Neural progenitor cell (in vitro differentiated cells): ENCODE results near the gene DLG4.

Source experiments
- EZH2 ChIP-seq: fragments of 200-600 bp; sonication (generic); IDR thresholded peaks from 2 replicates; pipeline ENCODE4 v1.6.1; 2017; ENCODE audit warnings: antibody characterized with exemption, mild to moderate bottlenecking, moderate library complexity
- TF ChIP-seq, protein P1 (sequence below): fragments of 200-600 bp; sonication (generic); IDR thresholded peaks from 2 replicates; pipeline ENCODE4 v1.5.1; 2017; ENCODE audit warnings: antibody characterized with exemption, mild to moderate bottlenecking

DNA sequence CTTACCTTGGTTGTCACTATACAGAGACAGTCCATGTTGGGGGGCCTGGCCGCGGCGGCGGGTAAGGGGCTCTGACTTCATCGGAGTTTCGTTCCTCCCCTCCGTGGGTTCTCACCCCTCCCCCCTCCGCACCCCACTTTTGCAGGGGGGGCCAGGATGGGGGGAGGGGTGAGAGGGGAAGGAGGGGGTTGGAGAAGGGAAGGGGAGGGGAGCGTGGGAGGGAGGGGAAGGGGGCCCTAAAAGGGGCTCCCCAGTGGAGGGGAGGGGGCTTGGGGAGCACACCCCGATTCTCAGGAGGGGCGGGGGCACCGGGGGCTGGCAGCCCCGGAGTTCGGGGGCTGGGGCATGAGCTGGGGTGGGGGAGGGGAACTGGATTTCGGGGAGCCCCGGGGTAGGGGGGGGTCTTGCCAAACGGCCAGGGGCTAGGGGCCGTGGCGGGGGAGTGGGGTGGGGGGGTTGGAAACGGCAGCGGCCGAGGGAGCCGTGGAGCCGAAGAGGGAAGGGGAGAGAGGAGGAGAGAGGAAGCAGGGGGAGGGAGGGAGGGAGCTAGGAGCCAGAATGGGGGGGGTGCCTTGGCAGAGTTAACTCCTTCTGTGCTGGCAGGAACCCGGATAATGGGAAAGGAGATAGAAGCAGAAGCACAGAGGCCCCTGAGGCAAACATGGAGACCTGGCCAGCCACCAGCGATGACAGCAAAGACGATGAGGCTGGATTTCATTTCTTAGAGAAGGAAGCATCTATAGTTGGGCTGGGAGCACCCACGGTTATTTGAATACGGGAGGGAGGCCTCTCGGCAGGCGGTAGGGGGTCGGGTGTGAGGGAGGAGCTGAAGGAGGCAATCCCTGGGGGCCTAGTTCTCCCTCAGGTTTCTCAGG lies 2.3 kb downstream of the DLG4 start:
- TF ChIP-seq, protein P1, sequence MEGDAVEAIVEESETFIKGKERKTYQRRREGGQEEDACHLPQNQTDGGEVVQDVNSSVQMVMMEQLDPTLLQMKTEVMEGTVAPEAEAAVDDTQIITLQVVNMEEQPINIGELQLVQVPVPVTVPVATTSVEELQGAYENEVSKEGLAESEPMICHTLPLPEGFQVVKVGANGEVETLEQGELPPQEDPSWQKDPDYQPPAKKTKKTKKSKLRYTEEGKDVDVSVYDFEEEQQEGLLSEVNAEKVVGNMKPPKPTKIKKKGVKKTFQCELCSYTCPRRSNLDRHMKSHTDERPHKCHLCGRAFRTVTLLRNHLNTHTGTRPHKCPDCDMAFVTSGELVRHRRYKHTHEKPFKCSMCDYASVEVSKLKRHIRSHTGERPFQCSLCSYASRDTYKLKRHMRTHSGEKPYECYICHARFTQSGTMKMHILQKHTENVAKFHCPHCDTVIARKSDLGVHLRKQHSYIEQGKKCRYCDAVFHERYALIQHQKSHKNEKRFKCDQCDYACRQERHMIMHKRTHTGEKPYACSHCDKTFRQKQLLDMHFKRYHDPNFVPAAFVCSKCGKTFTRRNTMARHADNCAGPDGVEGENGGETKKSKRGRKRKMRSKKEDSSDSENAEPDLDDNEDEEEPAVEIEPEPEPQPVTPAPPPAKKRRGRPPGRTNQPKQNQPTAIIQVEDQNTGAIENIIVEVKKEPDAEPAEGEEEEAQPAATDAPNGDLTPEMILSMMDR: no peak
- TF ChIP-seq EZH2: no peak
